Osteocyte (in vitro differentiated cells): ENCODE data around the gene CLCNKA. TPM values are rescaled to one million over a fixed set of nuclear protein-coding genes. Genes with fewer than 3 reads are reported as not detected.
"Not testable (repeated sequence)": the region's sequence is repeated elsewhere in the genome, so short reads cannot be mapped to it uniquely, and the experiment has no call there.

Source experiments
- DNase-seq: peaks from one replicate; pipeline ENCODE4 v3.0.0; 2021; ENCODE audit warnings: mixed read lengths; ENCODE audit not compliant: unreplicated experiment; ENCODE audit errors: extremely low spot score
- H3K27ac Mint-ChIP-seq: one replicate; pipeline ENCODE4 v1.8.0; 2021; ENCODE audit warnings: mild to moderate bottlenecking, mixed read lengths; ENCODE audit not compliant: unreplicated experiment
- H3K27me3 Mint-ChIP-seq: one replicate; pipeline ENCODE4 v1.8.0; 2021; ENCODE audit warnings: mixed read lengths; ENCODE audit not compliant: unreplicated experiment
- H3K36me3 Mint-ChIP-seq: one replicate; pipeline ENCODE4 v1.8.0; 2021; ENCODE audit warnings: mixed read lengths; ENCODE audit not compliant: unreplicated experiment
- H3K4me1 Mint-ChIP-seq: one replicate; pipeline ENCODE4 v1.8.0; 2021; ENCODE audit warnings: mixed read lengths; ENCODE audit not compliant: unreplicated experiment
- H3K4me3 Mint-ChIP-seq: one replicate; pipeline ENCODE4 v1.8.0; 2021; ENCODE audit warnings: mild to moderate bottlenecking, moderate library complexity, mixed read lengths; ENCODE audit not compliant: unreplicated experiment
- H3K9me3 Mint-ChIP-seq: one replicate; pipeline ENCODE4 v1.8.0; 2021; ENCODE audit warnings: mixed read lengths; ENCODE audit not compliant: unreplicated experiment
- CTCF ChIP-seq: fragments of 200-600 bp; sonication (generic); IDR thresholded peaks from 2 replicates; pipeline ENCODE4 v1.5.0; 2021; ENCODE audit warnings: antibody characterized with exemption, mild to moderate bottlenecking, moderate library complexity
- total RNA-seq: library from RNA; stranded (reverse); gene quantifications from 2 replicates; pipeline ENCODE4 v1.2.1, GENCODE V29; 2021

Gene CLCNKA
- total RNA-seq, 1 donor from 2014 or later, result not detected

GRCh38 chr1:16020325-16020724, 1.5 kb upstream of the CLCNKA start:
- H3K4me3 Mint-ChIP-seq, result no peak overlapping the region
- no peak for DNase-seq
- H3K36me3 Mint-ChIP-seq, result no peaks in the 10 kb centered on the region
- TF ChIP-seq CTCF, result no peak
- H3K27ac Mint-ChIP-seq, result peak overlapping the region; percentile 56
- peaks cover 43% of the 10 kb centered on the region for H3K4me1 Mint-ChIP-seq
- no peaks in the 10 kb centered on the region for H3K9me3 Mint-ChIP-seq
- no peaks in the 10 kb centered on the region for H3K27me3 Mint-ChIP-seq

- H3K27me3 Mint-ChIP-seq, H3K27ac Mint-ChIP-seq, H3K4me3 Mint-ChIP-seq, H3K36me3 Mint-ChIP-seq, DNase-seq, H3K9me3 Mint-ChIP-seq: not testable (repeated sequence)
- peaks cover 38% of the 10 kb centered on the region for H3K4me1 Mint-ChIP-seq
Measured at GRCh38 chr1:16020878-16021277, 958 bp upstream of the CLCNKA start.

GRCh38 chr1:16022393-16022792, 557 bp downstream of the CLCNKA start:
- no peak for TF ChIP-seq CTCF

GRCh38 chr1:16023050-16023653, 1.3 kb downstream of the CLCNKA start:
- Mint-ChIP-seq H3K4me1 (peaks cover 22% of the 10 kb centered on the region), H3K27me3 (no peaks in the 10 kb centered on the region), H3K4me3 (no peak overlapping the region), H3K9me3 (no peaks in the 10 kb centered on the region), H3K27ac (no peak overlapping the region), H3K36me3 (no peaks in the 10 kb centered on the region)
- no peak for TF ChIP-seq CTCF
- no peak for DNase-seq

More at GRCh38 chr1:16022393-16022792, 557 bp downstream of the CLCNKA start:
- H3K27me3 Mint-ChIP-seq, result no peaks in the 10 kb centered on the region
- DNase-seq, result no peak
- no peak overlapping the region for H3K27ac Mint-ChIP-seq
- H3K9me3 Mint-ChIP-seq, result no peaks in the 10 kb centered on the region
- peaks cover 29% of the 10 kb centered on the region for H3K4me1 Mint-ChIP-seq
- no peak overlapping the region for H3K4me3 Mint-ChIP-seq
- H3K36me3 Mint-ChIP-seq, result no peaks in the 10 kb centered on the region

GRCh38 chr1:16026302-16026701, 4.5 kb downstream of the CLCNKA start:
- H3K36me3 Mint-ChIP-seq, H3K4me1 Mint-ChIP-seq, H3K4me3 Mint-ChIP-seq, H3K27ac Mint-ChIP-seq, DNase-seq, H3K9me3 Mint-ChIP-seq, H3K27me3 Mint-ChIP-seq: not testable (repeated sequence)

- Mint-ChIP-seq H3K4me3 (no peak overlapping the region), H3K4me1 (no peaks in the 10 kb centered on the region)
- no peak for DNase-seq
Measured at GRCh38 chr1:16026723-16027484, 5.1 kb downstream of the CLCNKA start.

More at GRCh38 chr1:16026723-16027484, 5.1 kb downstream of the CLCNKA start:
- no peak for TF ChIP-seq CTCF
- H3K9me3 Mint-ChIP-seq, result no peaks in the 10 kb centered on the region
- H3K27ac Mint-ChIP-seq, result no peak overlapping the region
- H3K27me3 Mint-ChIP-seq, result no peaks in the 10 kb centered on the region
- no peaks in the 10 kb centered on the region for H3K36me3 Mint-ChIP-seq
